Spinal cord (tissue), 10 donors: ENCODE results near the gene CLTA. TPM values are rescaled to one million over a fixed set of nuclear protein-coding genes. Genes with fewer than 3 reads are reported as not detected.
"Not testable (repeated sequence)": the region's sequence is repeated elsewhere in the genome, so short reads cannot be mapped to it uniquely, and the experiment has no call there.

Source experiments
- DNase-seq, 6 donors: peaks; one replicate each; pipeline versions ENCODE4 v3.0.0 to v3.0.0-alpha.2; 2013 to 2015; ENCODE audit warnings: low spot score in 6 of 6, low read depth in 4 of 6
- H3K27ac ChIP-seq: one replicate; pipeline ENCODE4 v1.5.1; 2013; ENCODE audit warnings: low read depth, low read length, control low read depth
- H3K27me3 ChIP-seq: one replicate; pipeline ENCODE4 v1.6.1; 2013; ENCODE audit warnings: low read length; ENCODE audit not compliant: control insufficient read depth, insufficient read depth
- H3K36me3 ChIP-seq: one replicate; pipeline ENCODE4 v1.6.1; 2013; ENCODE audit warnings: low read length; ENCODE audit not compliant: control insufficient read depth, insufficient read depth
- H3K4me1 ChIP-seq: one replicate; pipeline ENCODE4 v1.6.1; 2013; ENCODE audit warnings: low read length; ENCODE audit not compliant: control insufficient read depth, insufficient read depth
- H3K4me3 ChIP-seq: one replicate; pipeline ENCODE4 v1.5.1; 2013; ENCODE audit warnings: low read depth, low read length, control low read depth
- H3K9me3 ChIP-seq: one replicate; pipeline ENCODE4 v1.6.1; 2013; ENCODE audit warnings: low read length; ENCODE audit not compliant: control insufficient read depth, insufficient read depth
- WGBS: methylation state at CpG from one replicate; pipeline ENCODE4 v1.1.5; 2013; ENCODE audit warnings: missing lambda C conversion rate; ENCODE audit not compliant: insufficient coverage; 5-methylcytosine and 5-hydroxymethylcytosine counted together
- polyA plus RNA-seq, 2 donors: library from polyadenylated mRNA; unstranded; fragments of 120-200 nt; gene quantifications; one replicate each; pipeline ENCODE4 v1.2.1, GENCODE V29; 2013; ENCODE audit not compliant: insufficient read length in 2 of 2
- total RNA-seq, 2 donors: library from RNA; depleted of rRNA in 1 of 2; stranded (reverse); fragments of 120-200 nt in 1 of 2; fragments of >200 nt in 1 of 2; gene quantifications; one replicate each; pipeline versions ENCODE4 v1.2.3 to v1.2.4, GENCODE V29; 2013 to 2014
- donor health status: healthy.

Gene CLTA
- total and polyA plus RNA-seq, 4 donors: 136 to 251 (median 236) TPM

GRCh38 chr9:36176496-36176895, 14.2 kb upstream of the CLTA start:
- not testable (repeated sequence) for H3K36me3 ChIP-seq, H3K4me1 ChIP-seq, H3K27me3 ChIP-seq, H3K4me3 ChIP-seq, H3K9me3 ChIP-seq, DNase-seq, H3K27ac ChIP-seq
- 93% methylated on average over 6 of the region's 10 CpGs for WGBS

GRCh38 chr9:36177571-36177970, 13.2 kb upstream of the CLTA start:
- no peaks in the 10 kb centered on the region for H3K9me3 ChIP-seq
- 100% methylated on average over 2 of the region's 4 CpGs for WGBS
- no peaks in the 10 kb centered on the region for H3K36me3 ChIP-seq
- H3K27me3 ChIP-seq: no peaks in the 10 kb centered on the region
- no peak overlapping the region for H3K27ac ChIP-seq
- no peaks in the 10 kb centered on the region for H3K4me1 ChIP-seq
- H3K4me3 ChIP-seq: no peak overlapping the region
- DNase-seq: no peak

GRCh38 chr9:36180243-36180642, 10.5 kb upstream of the CLTA start:
- not testable (repeated sequence) for H3K36me3 ChIP-seq, H3K4me1 ChIP-seq
- 100% methylated on average over 2 of the region's 6 CpGs for WGBS

GRCh38 chr9:36187414-36187813, 3.3 kb upstream of the CLTA start:
- Histone ChIP-seq H3K27ac (no peak overlapping the region), H3K4me1 (peaks cover 7% of the 10 kb centered on the region), H3K27me3 (no peaks in the 10 kb centered on the region), H3K9me3 (no peaks in the 10 kb centered on the region), H3K36me3 (no peaks in the 10 kb centered on the region), H3K4me3 (no peak overlapping the region)
- DNase-seq: no peak

More at GRCh38 chr9:36180243-36180642, 10.5 kb upstream of the CLTA start:
- not testable (repeated sequence) for DNase-seq, H3K27ac ChIP-seq, H3K9me3 ChIP-seq, H3K27me3 ChIP-seq, H3K4me3 ChIP-seq

GRCh38 chr9:36188212-36188611, 2.5 kb upstream of the CLTA start:
- H3K27me3 ChIP-seq: no peaks in the 10 kb centered on the region
- peaks cover 7% of the 10 kb centered on the region for H3K4me1 ChIP-seq
- H3K9me3 ChIP-seq: no peaks in the 10 kb centered on the region
- 90% methylated on average over 5 of the region's 5 CpGs for WGBS
- no peak overlapping the region for H3K4me3 ChIP-seq
- no peaks in the 10 kb centered on the region for H3K36me3 ChIP-seq
- no peak overlapping the region for H3K27ac ChIP-seq
- no peak for DNase-seq

GRCh38 chr9:36189976-36190375, 745 bp upstream of the CLTA start:
- Histone ChIP-seq H3K36me3 (no peaks in the 10 kb centered on the region), H3K9me3 (no peaks in the 10 kb centered on the region), H3K27me3 (no peaks in the 10 kb centered on the region), H3K4me1 (peaks cover 7% of the 10 kb centered on the region), H3K27ac (peak overlapping the region; percentile 95), H3K4me3 (peak overlapping the region; percentile 91)
- no peak for DNase-seq
- 17% methylated on average over 4 of the region's 9 CpGs for WGBS

GRCh38 chr9:36191290-36191645, 547 bp downstream of the CLTA start:
- Histone ChIP-seq H3K4me1 (peaks cover 7% of the 10 kb centered on the region), H3K27me3 (no peaks in the 10 kb centered on the region), H3K9me3 (no peaks in the 10 kb centered on the region), H3K27ac (peak overlapping the region; percentile 95), H3K4me3 (peak overlapping the region; percentile 91), H3K36me3 (peaks cover 7% of the 10 kb centered on the region)
- 0% methylated on average over 18 of the region's 18 CpGs for WGBS
- peak in 2 of 6 donors; percentile 7 to 26 for DNase-seq

- H3K27ac ChIP-seq: peak overlapping the region; percentile 95
- H3K9me3 ChIP-seq: no peaks in the 10 kb centered on the region
- no peak for DNase-seq
- peak overlapping the region; percentile 91 for H3K4me3 ChIP-seq
- H3K27me3 ChIP-seq: no peaks in the 10 kb centered on the region
- peaks cover 7% of the 10 kb centered on the region for H3K4me1 ChIP-seq
- whole genome bisulfite sequencing: 2% methylated on average over 7 of the region's 7 CpGs
- H3K36me3 ChIP-seq: peaks cover 8% of the 10 kb centered on the region
Measured at GRCh38 chr9:36191686-36192085, 965 bp downstream of the CLTA start.

GRCh38 chr9:36192196-36192595, 1.5 kb downstream of the CLTA start:
- Histone ChIP-seq H3K27ac (no peak overlapping the region), H3K4me3 (peak overlapping the region; percentile 91), H3K27me3 (no peaks in the 10 kb centered on the region), H3K36me3 (peaks cover 11% of the 10 kb centered on the region), H3K9me3 (no peaks in the 10 kb centered on the region), H3K4me1 (peaks cover 7% of the 10 kb centered on the region)
- no peak for DNase-seq
- WGBS: no CpG with 5 or more reads among the region's 4 CpGs

- 88% methylated on average over 3 of the region's 3 CpGs for WGBS
- no peak for DNase-seq
- Histone ChIP-seq H3K27me3 (no peaks in the 10 kb centered on the region), H3K4me1 (peaks cover 7% of the 10 kb centered on the region), H3K4me3 (no peak overlapping the region), H3K27ac (no peak overlapping the region), H3K36me3 (peaks cover 12% of the 10 kb centered on the region), H3K9me3 (no peaks in the 10 kb centered on the region)
Measured at GRCh38 chr9:36193023-36193422, 2.3 kb downstream of the CLTA start.
